Measurements from ENCODE around the gene MAML2.

DNA sequence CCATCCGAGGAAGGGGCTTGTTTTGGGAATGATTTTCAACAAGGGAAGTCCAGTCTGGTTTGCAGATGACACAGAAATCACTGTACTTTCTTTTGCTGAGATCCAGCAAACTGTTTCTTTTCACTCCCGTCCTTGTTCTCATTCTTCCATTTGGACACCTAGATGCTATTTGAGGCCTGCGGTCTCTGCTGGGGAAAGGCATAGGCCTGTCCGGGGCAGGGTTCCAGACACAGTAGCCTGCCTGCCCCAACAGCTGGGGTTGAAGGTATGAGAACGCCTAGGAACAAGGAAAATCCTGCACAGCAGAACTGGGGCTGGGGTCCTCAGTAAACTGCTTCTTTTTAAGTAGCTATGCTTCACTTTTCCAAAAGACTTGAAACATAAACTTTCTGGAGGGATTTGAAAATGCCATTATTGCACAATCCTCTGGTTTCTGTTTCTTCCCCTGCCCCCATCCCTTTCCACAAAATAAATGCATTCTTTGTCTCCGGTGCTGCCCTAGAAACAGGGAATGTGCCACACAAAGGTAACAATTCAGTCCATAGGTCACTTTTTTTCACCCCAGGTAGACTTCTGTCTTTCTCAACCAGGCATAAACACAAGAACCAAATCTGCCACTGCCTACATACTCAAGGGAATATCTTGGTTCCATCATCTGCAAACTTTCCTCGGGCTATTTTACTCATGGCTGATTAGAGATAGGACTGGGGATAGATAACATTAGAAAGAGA is 244.3 kb downstream of the MAML2 start:
- TF ChIP-seq, protein P1, sequence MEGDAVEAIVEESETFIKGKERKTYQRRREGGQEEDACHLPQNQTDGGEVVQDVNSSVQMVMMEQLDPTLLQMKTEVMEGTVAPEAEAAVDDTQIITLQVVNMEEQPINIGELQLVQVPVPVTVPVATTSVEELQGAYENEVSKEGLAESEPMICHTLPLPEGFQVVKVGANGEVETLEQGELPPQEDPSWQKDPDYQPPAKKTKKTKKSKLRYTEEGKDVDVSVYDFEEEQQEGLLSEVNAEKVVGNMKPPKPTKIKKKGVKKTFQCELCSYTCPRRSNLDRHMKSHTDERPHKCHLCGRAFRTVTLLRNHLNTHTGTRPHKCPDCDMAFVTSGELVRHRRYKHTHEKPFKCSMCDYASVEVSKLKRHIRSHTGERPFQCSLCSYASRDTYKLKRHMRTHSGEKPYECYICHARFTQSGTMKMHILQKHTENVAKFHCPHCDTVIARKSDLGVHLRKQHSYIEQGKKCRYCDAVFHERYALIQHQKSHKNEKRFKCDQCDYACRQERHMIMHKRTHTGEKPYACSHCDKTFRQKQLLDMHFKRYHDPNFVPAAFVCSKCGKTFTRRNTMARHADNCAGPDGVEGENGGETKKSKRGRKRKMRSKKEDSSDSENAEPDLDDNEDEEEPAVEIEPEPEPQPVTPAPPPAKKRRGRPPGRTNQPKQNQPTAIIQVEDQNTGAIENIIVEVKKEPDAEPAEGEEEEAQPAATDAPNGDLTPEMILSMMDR (IDR thresholded peaks at IDR 0.05), result no peak
- no peak for TF ChIP-seq EZH2 (IDR thresholded peaks at IDR 0.05)

Data from neural progenitor cell (in vitro differentiated cells).